AG09319 (cell line): ENCODE measurements around the gene SST.
A peak's percentile ranks its signal among the peaks of the same experiment; 100 is the strongest.

ENCODE experiments used
- DNase-seq: peaks from one replicate; pipeline ENCODE4 v3.0.0-alpha.2; 2010; ENCODE audit warnings: low read depth; ENCODE audit errors: extremely low read depth
- TF ChIP-seq, protein P1 (sequence below): IDR thresholded peaks from 2 replicates; pipeline ENCODE4 v1.5.1; 2011; ENCODE audit warnings: low read depth, mild to moderate bottlenecking, inconsistent platforms, low read length, moderate library complexity

The SST gene

DNA sequence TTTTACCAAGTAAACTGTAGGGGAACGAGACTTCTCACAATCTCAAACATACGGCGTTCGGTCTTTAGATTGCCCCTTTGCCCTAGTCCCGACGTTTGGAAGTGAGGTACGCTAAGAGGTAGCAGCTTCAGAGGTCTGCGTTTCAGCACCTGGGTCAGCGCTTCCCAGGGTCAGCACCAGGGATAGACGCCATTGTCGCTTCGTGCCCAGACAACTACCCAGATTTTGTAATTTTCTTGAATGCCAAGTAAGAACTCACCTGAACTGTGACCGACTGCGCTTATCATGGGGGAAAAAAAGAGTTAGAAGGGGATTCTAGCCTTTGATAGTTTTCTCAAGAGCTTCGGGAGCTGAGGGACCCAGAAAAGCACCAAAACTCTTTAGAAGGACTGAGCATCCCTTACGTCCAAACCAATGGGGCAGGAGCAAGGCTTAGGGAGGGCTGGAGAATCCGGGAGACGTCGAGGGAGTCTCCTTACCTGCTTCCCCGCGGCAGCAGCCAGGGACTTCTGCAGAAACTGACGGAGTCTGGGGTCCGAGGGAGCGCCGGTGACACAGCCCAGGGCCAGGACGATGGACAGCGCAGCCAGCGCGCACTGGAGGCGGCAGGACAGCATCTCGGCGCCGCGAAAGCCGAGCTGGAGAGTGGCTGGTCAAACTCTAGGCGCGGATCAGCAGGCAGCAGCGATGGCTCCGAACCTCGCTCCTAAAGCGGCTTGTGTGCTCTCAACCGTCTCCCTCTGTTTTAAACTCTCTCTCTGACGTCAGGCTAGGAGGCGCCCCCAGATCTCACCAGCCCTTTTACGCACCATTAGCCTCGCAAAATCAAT is at the start of gene SST:
TSS of gene SST (minus strand) at position 720 of the 830 bp plus-strand sequence. CDS start at position 617, 103 bp downstream.
- TF ChIP-seq, protein P1, sequence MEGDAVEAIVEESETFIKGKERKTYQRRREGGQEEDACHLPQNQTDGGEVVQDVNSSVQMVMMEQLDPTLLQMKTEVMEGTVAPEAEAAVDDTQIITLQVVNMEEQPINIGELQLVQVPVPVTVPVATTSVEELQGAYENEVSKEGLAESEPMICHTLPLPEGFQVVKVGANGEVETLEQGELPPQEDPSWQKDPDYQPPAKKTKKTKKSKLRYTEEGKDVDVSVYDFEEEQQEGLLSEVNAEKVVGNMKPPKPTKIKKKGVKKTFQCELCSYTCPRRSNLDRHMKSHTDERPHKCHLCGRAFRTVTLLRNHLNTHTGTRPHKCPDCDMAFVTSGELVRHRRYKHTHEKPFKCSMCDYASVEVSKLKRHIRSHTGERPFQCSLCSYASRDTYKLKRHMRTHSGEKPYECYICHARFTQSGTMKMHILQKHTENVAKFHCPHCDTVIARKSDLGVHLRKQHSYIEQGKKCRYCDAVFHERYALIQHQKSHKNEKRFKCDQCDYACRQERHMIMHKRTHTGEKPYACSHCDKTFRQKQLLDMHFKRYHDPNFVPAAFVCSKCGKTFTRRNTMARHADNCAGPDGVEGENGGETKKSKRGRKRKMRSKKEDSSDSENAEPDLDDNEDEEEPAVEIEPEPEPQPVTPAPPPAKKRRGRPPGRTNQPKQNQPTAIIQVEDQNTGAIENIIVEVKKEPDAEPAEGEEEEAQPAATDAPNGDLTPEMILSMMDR: no peak

DNA sequence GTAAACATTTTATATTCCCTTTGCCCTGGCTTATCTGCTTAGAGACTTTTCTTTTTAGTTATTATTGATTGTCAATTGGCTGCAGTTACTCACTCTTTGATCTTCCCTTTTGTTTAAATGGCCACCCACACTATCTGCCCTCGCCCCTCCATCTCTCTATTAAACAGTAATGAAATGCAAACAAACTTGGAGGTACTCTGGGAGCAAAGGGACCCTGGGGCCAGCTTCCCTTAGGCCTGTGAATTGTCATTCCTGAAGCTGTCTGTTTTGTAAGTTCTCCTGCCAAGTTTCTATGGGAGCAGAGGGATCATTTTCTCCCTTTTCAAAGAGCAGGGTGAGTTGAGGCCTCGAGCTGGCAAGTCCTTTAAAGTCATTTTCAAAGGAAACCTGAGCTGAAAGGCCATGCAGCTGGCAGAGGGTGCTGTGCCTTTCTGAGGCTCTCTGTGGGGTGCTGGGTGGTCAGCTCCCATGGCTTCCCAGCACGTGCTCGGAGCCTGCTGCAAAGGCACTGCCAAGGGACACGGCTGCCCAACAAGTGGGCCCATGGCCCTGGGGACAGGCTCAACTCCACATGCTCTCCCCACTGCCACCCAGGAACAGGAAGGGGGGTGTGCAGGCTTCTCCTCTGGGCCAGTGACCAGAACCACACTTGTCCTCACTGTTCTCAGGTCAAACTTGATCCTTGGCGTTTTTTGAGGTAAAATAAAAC is 49.6 kb upstream of the SST start:
- TF ChIP-seq, protein P1: no peak
- DNase-seq: no peak

More for the DNA sequence above, at the start of gene SST:
- no peak for DNase-seq

DNA sequence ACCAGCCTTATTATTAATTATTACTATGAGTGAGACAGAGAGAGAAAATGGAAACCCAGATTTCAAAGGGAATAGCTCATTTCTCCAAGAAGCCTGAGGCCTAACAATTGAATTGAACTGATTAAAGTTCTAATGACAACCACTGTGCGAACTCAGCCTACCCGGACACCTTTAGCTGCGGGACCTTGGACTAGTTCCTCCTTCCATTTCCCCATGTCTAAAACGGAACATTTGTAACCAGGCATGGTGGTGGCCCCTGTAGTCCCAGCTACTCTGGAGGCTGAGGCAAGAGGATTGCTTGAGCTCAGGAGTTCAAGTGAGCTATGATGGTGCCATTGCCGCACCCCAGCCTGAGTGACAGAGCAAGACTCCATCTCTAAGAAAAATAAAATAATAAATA is 48.6 kb upstream of the SST start:
- TF ChIP-seq, protein P1: no peak
- DNase-seq: no peak

DNA sequence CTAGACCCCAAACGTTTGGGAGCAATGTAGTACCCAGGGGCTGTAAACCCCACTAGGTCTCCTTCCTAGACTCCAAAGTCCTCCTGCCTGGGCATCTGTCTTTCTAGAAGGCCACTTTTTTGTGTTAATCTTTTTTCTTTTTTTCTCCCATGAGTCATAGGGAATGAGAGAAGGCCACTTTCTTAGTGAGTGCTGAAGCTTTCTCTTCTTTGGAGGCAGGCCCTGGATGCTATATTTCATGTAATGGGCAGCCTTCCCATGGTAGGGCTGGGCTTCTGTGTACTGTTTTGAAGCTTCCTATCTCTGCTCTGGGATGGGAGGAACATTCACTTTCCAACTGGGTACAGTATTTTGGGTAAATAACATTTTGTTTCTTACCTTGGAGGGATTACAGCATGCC is 47.4 kb upstream of the SST start:
- no peak for DNase-seq
- TF ChIP-seq, protein P1: no peak

DNA sequence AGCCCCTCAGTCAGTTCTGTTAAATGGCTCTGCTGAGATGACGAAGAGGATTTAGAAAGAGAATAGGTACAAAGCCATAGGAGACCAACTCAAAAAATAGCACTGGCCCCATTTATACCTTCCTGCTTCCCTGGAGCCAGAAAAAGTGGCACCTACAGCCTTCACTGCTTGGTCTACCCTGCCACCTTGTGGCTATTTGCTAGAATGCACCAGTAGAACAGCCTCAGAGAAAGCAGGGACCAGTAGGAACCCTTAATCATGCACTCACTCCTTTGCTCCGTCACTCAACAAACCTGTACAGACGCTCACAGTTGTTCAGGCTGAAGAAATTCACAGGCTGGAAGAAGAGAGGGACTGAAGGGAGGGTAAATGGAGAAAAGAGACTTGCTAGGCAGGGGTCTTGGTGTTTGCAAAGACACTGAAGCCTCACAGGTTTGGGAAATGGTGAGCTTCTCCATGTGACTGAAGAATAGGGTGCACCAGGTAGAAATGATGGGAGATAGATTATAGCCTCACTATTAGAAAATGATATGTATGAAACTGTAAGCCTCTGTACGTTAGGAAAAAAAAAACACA is 44.3 kb upstream of the SST start:
- DNase-seq: no peak
- TF ChIP-seq, protein P1: peak; percentile 96

DNA sequence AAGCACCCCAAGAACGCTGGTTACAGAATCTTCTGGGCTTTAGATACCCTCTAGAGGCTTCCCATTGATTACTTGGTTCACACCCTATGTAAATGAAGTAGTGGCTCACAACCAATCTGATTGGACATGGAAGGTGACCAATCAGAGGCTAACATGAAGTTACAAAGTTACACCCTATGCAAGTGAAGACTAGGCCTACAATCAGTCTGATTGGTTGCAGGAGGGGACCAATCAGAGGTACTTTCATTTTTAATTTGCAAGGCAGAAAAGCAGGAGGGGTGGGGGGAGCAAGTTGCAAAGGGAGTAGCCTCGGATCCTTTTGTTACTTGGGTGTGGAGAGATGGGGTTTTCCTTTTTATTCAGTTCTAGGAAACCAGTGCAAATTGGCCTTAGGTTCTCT is 43.3 kb upstream of the SST start:
- TF ChIP-seq, protein P1: no peak
- DNase-seq: no peak

DNA sequence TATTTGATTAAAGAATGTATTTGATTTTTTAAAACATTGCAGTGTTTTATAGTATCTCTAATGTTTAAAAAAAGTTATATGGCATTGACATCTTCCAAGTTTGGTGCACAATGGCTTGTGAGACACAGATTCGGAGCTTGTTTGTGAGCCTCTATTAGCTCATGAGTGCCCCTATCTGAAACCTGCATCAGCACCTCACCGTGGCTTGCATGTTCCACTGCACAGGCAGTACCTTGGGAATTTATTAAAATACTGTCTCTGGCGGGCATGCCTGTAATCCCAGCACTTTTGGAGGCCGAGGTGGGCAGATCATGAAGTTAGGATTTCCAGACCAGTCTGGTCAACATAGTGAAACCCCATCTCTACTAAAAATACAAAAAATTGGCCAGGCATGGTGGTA is 39.0 kb upstream of the SST start:
- TF ChIP-seq, protein P1: no peak
- DNase-seq: no peak
